SU-DHL-6 (cell line): ENCODE results near the gene RFX4.

Experiments
- CTCF ChIP-seq: fragments of 200-600 bp; sonication (generic); IDR thresholded peaks from one replicate; pipeline ENCODE4 v1.5.1; 2017; ENCODE audit warnings: antibody characterized with exemption, mild to moderate bottlenecking, low read length, moderate library complexity; ENCODE audit not compliant: insufficient read depth, poor library complexity, severe bottlenecking
- EZH2phosphoT487 ChIP-seq: fragments of 200-600 bp; sonication (generic), shearing (Covaris generic); conservative IDR thresholded peaks from 2 replicates; pipeline ENCODE4 v1.6.1; 2018; ENCODE audit warnings: mild to moderate bottlenecking, antibody characterized with exemption, low read length, moderate library complexity, mixed read lengths

DNA sequence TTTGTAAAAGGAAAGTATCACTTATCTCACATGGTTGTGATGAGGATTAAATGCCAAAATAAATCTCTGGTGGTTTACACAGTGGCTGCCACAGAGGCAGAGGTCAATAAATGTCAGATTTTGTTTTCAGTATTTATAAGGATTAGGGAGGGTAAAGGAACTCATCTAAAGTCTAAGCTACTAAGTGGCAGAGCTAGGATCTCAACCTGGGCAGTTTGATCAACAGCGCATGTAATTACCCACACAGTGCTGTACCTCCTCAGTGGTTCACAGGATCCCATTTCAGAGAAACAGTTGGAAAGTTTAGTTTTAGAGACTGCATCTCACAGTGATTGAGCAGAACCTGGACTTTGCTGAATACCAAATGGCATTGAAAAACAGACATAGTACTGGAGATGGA, 146.8 kb downstream of the RFX4 start:
- TF ChIP-seq CTCF: no peak
- TF ChIP-seq EZH2phosphoT487: no peak
